IMR-90 (cell line): ENCODE data around the gene PLEKHB1. TPM values are rescaled to one million over a fixed set of nuclear protein-coding genes. Genes with fewer than 3 reads are reported as not detected.

ENCODE experiments used
- ATAC-seq: fragments of 200-7000 bp; cut with Tn5 transposase; 2 replicates; pipeline ENCODE4 v1.9.1; 2020; ENCODE audit warnings: low read depth, mild to moderate bottlenecking, moderate library complexity
- BruUV-seq: library from RNA; stranded (reverse); fragments of 400-500 nt; replicated peaks from 2 replicates; lab custom pipeline; 2021; lab: Mats Ljungman, UMichigan
- CTCF ChIA-PET: fragments of 300-600 bp; formaldehyde crosslinking; extraction: SDS; loops from one replicate; lab custom pipeline; 2021; ENCODE audit warnings: antibody characterized with exemption; lab: Yijun Ruan, JAX
- POLR2A ChIA-PET: fragments of 300-600 bp; sonication (Branson Sonifier 250); formaldehyde crosslinking; loops from one replicate; lab custom pipeline; 2022; ENCODE audit warnings: antibody characterized with exemption; ENCODE audit not compliant: unreplicated experiment; lab: Charles Lee
- DNase-seq: peaks from one replicate; pipeline ENCODE4 v3.0.0; 2013
- H2AFZ ChIP-seq: replicated peaks from 2 replicates; pipeline ENCODE3; 2013; ENCODE audit warnings: low read length, mild to moderate bottlenecking; ENCODE audit not compliant: poor library complexity
- H2AK5ac ChIP-seq: 2 replicates; pipeline ENCODE4 v1.6.1; 2013; ENCODE audit warnings: low read depth, low read length, inconsistent platforms
- H2AK9ac ChIP-seq: replicated peaks from 2 replicates; pipeline ENCODE3; 2013; ENCODE audit warnings: mild to moderate bottlenecking, low read depth, low read length, moderate library complexity; ENCODE audit not compliant: poor library complexity
- H2BK120ac ChIP-seq: 2 replicates; pipeline ENCODE4 v1.6.1; 2013; ENCODE audit warnings: low read depth, low read length, inconsistent platforms
- H2BK15ac ChIP-seq: 3 replicates; pipeline ENCODE4 v1.6.1; 2013; ENCODE audit warnings: low read depth, low read length, inconsistent platforms
- H2BK20ac ChIP-seq: 2 replicates; pipeline ENCODE4 v1.6.1; 2013; ENCODE audit warnings: low read depth, mild to moderate bottlenecking, inconsistent platforms, low read length, moderate library complexity
- H2BK5ac ChIP-seq: 2 replicates; pipeline ENCODE4 v1.6.1; 2013; ENCODE audit warnings: mild to moderate bottlenecking, low read depth, low read length, inconsistent platforms; ENCODE audit not compliant: poor library complexity, severe bottlenecking
- H3K14ac ChIP-seq: replicated peaks from 2 replicates; pipeline ENCODE4 v1.6.1; 2013; ENCODE audit warnings: low read depth, low read length, inconsistent platforms
- H3K18ac ChIP-seq: 2 replicates; pipeline ENCODE4 v1.6.1; 2013; ENCODE audit warnings: low read depth, low read length, control low read depth
- H3K23ac ChIP-seq: 2 replicates; pipeline ENCODE4 v1.6.1; 2013; ENCODE audit warnings: low read depth, low read length, inconsistent platforms
- H3K27ac ChIP-seq: 2 replicates; pipeline ENCODE4 v1.5.1; 2013; ENCODE audit warnings: mild to moderate bottlenecking, control low read depth, low read length; ENCODE audit not compliant: insufficient read depth
- H3K27me3 ChIP-seq: 2 replicates; pipeline ENCODE4 v1.6.1; 2013; ENCODE audit warnings: low read length; ENCODE audit not compliant: control insufficient read depth, insufficient read depth
- H3K36me3 ChIP-seq: 2 replicates; pipeline ENCODE4 v1.6.1; 2013; ENCODE audit warnings: low read length, mixed read lengths; ENCODE audit not compliant: control insufficient read depth, insufficient read depth
- H3K4ac ChIP-seq: 2 replicates; pipeline ENCODE4 v1.6.1; 2013; ENCODE audit warnings: low read depth, low read length, inconsistent platforms
- H3K4me1 ChIP-seq: 2 replicates; pipeline ENCODE4 v1.6.1; 2013; ENCODE audit warnings: low read length, mixed read lengths; ENCODE audit not compliant: control insufficient read depth, insufficient read depth
- H3K4me2 ChIP-seq: 2 replicates; pipeline ENCODE4 v1.6.1; 2013; ENCODE audit warnings: low read depth, mild to moderate bottlenecking, control low read depth, low read length, moderate library complexity
- H3K4me3 ChIP-seq: 2 replicates; pipeline ENCODE4 v1.5.1; 2013; ENCODE audit warnings: low read depth, mild to moderate bottlenecking, control low read depth, low read length, moderate library complexity; ENCODE audit not compliant: insufficient read depth
- H3K56ac ChIP-seq: 2 replicates; pipeline ENCODE4 v1.6.1; 2013; ENCODE audit warnings: low read length, inconsistent platforms; ENCODE audit not compliant: insufficient read depth; ENCODE audit errors: extremely low read depth
- H3K79me1 ChIP-seq, 2 experiments: 2 replicates each; pipeline ENCODE4 v1.6.1; 2013; ENCODE audit warnings: low read length in 2 of 2, inconsistent platforms in 1 of 2, low read depth in 1 of 2
- H3K9ac ChIP-seq: 2 replicates; pipeline ENCODE4 v1.6.1; 2013; ENCODE audit warnings: low read depth, low read length, control low read depth
- H3K9me1 ChIP-seq: 2 replicates; pipeline ENCODE4 v1.6.1; 2013; ENCODE audit warnings: low read length, inconsistent platforms; ENCODE audit not compliant: insufficient read depth
- H3K9me3 ChIP-seq: 2 replicates; pipeline ENCODE4 v1.6.1; 2013; ENCODE audit warnings: low read length; ENCODE audit not compliant: control insufficient read depth, insufficient read depth
- H4K20me1 ChIP-seq: 2 replicates; pipeline ENCODE4 v1.6.1; 2013; ENCODE audit warnings: low read length, inconsistent platforms; ENCODE audit not compliant: insufficient read depth
- H4K5ac ChIP-seq: 2 replicates; pipeline ENCODE4 v1.6.1; 2013; ENCODE audit warnings: mild to moderate bottlenecking, low read depth, low read length, control low read depth
- H4K8ac ChIP-seq, 2 experiments: 2 replicates each; pipeline ENCODE4 v1.6.1; 2013; ENCODE audit warnings: low read depth in 2 of 2, low read length in 2 of 2, control low read depth in 1 of 2, inconsistent platforms in 1 of 2
- H4K91ac ChIP-seq: 2 replicates; pipeline ENCODE4 v1.6.1; 2013; ENCODE audit warnings: low read depth, low read length, inconsistent platforms; ENCODE audit not compliant: insufficient read depth
- CTCF ChIP-seq: conservative IDR thresholded peaks from 2 replicates; pipeline ENCODE4 v1.5.1; 2012; ENCODE audit warnings: mild to moderate bottlenecking, low read depth, low read length, improper control_type of control experiment
- FOS ChIP-seq: fragments of 150-350 bp; IDR thresholded peaks from 2 replicates; pipeline ENCODE4 v1.6.1; 2016; ENCODE audit warnings: low read depth, low read length
- WGBS, 2 experiments: methylation state at CpG; one replicate each; pipeline versions ENCODE4 v1.1.5 to v1.1.7; 2013; ENCODE audit warnings: missing lambda C conversion rate in 2 of 2; ENCODE audit not compliant: insufficient read length in 1 of 2; ENCODE audit errors: extremely low coverage in 2 of 2; 5-methylcytosine and 5-hydroxymethylcytosine counted together
- dilution Hi-C: fragments of 300-500 bp; cut with HindIII; formaldehyde crosslinking; loops from one replicate; pipeline ENCODE4 v1.14.3; 2018; ENCODE audit warnings: low sequenced_read_pairs; ENCODE audit not compliant: unreplicated experiment
- in situ Hi-C: fragments of 300-500 bp; cut with MboI; formaldehyde crosslinking; loops from 3 replicates; pipeline ENCODE4 v1.14.3; 2019; ENCODE audit warnings: low sequenced_read_pairs, inconsistent platforms, mixed read lengths
- intact Hi-C: fragments of 100-400 bp; cut with micrococcal nuclease; formaldehyde crosslinking; loops from 2 replicates; pipeline ENCODE4 v1.10.0; 2022
- polyA plus RNA-seq, 3 experiments: library from polyadenylated mRNA; depleted of rRNA; stranded (reverse); fragments of >200 nt; gene quantifications; 2 replicates each; pipeline ENCODE4 v1.2.3, GENCODE V29; 2012; ENCODE audit warnings: low replicate concordance in 1 of 3
- total RNA-seq: library from RNA; depleted of rRNA; stranded (reverse); fragments of >200 nt; gene quantifications from 2 replicates; pipeline ENCODE4 v1.2.3, GENCODE V29; 2012

Gene PLEKHB1
- total and polyA plus RNA-seq, 2 of the 4 experiments (the other 2 are of a cell fraction), result 0.36 to 0.86 TPM

DNA sequence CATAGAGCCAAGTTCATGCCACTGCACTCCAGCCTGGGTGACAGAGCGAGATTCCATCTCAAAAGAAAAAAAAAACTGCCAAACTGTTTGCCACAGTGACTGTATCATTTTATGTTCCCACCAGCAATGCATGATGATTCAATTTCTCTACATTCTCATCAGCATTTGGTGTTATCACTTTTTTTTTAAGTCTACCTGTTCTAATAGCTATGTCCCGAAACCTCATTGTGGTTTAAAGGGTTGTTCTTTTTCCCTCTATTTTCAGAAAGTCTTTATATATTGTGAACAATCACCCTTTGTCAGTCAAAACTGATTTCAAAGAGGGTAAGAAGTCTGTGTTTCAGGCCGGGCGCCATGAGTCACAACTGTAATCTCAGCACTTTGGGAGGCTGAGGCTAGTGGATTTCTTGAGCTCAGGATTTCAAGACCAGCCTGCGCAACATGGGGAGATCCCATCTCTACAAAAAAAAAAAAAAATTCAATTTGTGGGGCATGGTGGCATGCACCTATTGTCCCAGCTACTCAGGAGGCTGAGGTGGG is 33.7 kb upstream of the PLEKHB1 start:
- Histone ChIP-seq H3K9ac (no peak overlapping the region), H4K91ac (no peak overlapping the region), H2BK20ac (no peak overlapping the region), H3K56ac (no peak overlapping the region), H3K27ac (no peak overlapping the region), H3K4me1 (no peaks in the 10 kb centered on the region), H3K4ac (no peak overlapping the region), H3K27me3 (peaks cover 4% of the 10 kb centered on the region; the same call in 1 of the 2 replicates), H2AK5ac (no peak overlapping the region), H3K18ac (no peak overlapping the region), H4K5ac (no peak overlapping the region), H3K9me1 (no peaks in the 10 kb centered on the region), H3K9me3 (no peaks in the 10 kb centered on the region), H3K23ac (no peak overlapping the region), H2AFZ (no peak overlapping the region), H4K20me1 (no peaks in the 10 kb centered on the region), H3K4me2 (no peak overlapping the region), H3K14ac (no peak overlapping the region), H4K8ac (no peak overlapping the region), H2AK9ac (no peak overlapping the region), H3K79me1 (no peaks in the 10 kb centered on the region), H2BK5ac (no peak overlapping the region), H2BK120ac (no peak overlapping the region), H3K4me3 (no peak overlapping the region), H2BK15ac (no peak overlapping the region), H3K36me3 (no peaks in the 10 kb centered on the region)
- in situ Hi-C loops, result no loop called here
- TF ChIP-seq CTCF, result no peak
- TF ChIP-seq FOS, result no peak
- dilution Hi-C loops, result no loop called here
- DNase-seq (peak; percentile 8), ATAC-seq (no peak)
- WGBS, 2 experiments, result 60% methylated on average over 2 of the region's 5 CpGs; no CpG with 5 or more reads in 1 of the 2 experiments
- POLR2A ChIA-PET, result interaction anchor here (0.6 kb wide), 1 partner anchor 141 kb away, joined by 4 read pairs; no protein-coding TSS in a partner anchor
- BruUV-seq, result no TSS peak
- intact Hi-C loops, result no loop called here
- CTCF ChIA-PET, result interaction anchor here (0.7 to 2.4 kb wide), 2 partner anchors 13 to 148 kb away, joined by 3 to 9 read pairs; no protein-coding TSS in a partner anchor
